GM12874 (cell line): ENCODE measurements around the gene PLEKHM1.

Source experiments
- TF ChIP-seq, protein P1 (sequence below): IDR thresholded peaks from 2 replicates; pipeline ENCODE4 v1.5.1; 2011; ENCODE audit warnings: low read depth, mild to moderate bottlenecking, control low read depth, low read length, moderate library complexity; ENCODE audit not compliant: insufficient read depth

PLEKHM1 gene

DNA sequence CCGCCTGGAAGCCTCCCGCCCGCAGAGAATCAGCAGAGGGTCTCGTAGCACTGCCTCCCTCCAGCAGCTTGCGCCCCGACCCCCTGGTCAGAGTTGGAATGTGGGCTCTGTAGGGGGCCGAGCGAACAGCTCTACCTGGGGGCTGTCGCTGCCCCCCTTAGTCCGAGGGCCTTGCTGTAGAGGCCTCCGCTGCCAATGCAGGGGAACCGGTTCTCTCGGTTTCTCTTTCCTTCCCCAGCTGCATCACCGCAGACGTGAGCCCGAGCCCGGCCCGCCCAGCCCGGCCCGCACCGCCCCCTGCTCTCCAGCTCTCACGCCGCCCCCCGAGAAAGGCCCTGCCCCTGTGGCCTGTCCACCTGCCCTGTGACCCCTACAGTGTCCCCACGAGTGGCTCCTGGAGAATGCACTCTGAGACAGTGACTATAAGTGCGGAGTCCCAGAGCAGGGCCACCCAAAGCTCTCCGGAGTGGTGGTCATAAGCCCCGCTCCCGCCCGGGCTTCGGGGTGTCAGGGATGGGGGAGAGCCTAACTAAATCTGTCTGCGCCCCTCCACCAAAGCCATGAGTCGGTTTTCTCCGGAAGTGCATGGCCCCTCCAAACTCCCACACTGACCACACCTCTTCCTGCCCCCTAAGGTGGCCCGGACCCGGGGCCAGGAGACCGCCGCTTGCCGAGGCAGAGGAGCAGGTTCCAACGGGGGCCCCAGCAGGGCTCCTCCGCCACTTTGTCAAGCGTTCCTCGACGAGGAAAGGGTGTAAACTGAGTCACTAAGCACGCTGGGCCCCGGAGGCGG is 59.6 kb downstream of the PLEKHM1 start:
- TF ChIP-seq, protein P1, sequence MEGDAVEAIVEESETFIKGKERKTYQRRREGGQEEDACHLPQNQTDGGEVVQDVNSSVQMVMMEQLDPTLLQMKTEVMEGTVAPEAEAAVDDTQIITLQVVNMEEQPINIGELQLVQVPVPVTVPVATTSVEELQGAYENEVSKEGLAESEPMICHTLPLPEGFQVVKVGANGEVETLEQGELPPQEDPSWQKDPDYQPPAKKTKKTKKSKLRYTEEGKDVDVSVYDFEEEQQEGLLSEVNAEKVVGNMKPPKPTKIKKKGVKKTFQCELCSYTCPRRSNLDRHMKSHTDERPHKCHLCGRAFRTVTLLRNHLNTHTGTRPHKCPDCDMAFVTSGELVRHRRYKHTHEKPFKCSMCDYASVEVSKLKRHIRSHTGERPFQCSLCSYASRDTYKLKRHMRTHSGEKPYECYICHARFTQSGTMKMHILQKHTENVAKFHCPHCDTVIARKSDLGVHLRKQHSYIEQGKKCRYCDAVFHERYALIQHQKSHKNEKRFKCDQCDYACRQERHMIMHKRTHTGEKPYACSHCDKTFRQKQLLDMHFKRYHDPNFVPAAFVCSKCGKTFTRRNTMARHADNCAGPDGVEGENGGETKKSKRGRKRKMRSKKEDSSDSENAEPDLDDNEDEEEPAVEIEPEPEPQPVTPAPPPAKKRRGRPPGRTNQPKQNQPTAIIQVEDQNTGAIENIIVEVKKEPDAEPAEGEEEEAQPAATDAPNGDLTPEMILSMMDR = no peak

DNA sequence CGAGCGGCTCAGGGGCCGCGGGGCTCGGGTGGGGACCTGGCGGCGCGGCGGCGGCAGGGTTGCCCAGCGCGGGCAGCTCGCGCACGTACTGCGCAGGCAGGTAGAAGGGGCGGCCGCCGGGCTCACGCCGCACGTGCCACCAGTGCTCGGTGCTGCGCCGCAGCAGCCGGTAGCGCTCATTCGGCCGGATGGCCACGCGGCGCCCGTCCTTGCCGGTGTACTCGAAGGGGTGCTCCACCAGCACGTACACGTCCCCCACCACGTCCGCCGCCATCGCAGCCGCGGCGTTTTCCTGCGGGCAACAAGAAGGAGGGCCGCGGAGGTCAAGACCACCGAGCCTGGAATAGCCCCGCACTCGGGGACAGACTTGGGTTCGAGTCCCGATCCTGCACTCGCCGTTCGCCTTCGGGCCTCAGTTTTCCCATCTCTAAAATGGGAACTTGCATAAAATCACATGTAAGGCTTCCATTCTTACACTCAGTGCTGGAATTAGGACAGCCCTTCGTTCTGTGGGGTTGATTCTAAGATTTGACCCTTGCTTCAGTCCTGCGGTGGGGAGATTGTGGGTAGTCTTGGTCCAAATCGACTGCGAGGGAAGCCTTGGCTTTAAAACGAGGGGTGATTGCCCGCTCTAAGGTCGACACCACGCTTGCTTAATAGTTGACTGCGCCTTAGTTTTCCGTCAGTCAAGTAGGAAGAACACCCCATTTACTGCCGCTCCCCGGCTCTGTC is 60.3 kb downstream of the PLEKHM1 start:
- TF ChIP-seq, protein P1 = no peak

- TF ChIP-seq, protein P1 = no peak
Measured at GRCh38 chr17:45429339-45430005, 61.0 kb downstream of the PLEKHM1 start.

- TF ChIP-seq, protein P1 = no peak
Measured at GRCh38 chr17:45428931-45429338, 61.6 kb downstream of the PLEKHM1 start.

GRCh38 chr17:45428050-45428617 is 62.4 kb downstream of the PLEKHM1 start:
- TF ChIP-seq, protein P1 = peak; percentile 99

DNA sequence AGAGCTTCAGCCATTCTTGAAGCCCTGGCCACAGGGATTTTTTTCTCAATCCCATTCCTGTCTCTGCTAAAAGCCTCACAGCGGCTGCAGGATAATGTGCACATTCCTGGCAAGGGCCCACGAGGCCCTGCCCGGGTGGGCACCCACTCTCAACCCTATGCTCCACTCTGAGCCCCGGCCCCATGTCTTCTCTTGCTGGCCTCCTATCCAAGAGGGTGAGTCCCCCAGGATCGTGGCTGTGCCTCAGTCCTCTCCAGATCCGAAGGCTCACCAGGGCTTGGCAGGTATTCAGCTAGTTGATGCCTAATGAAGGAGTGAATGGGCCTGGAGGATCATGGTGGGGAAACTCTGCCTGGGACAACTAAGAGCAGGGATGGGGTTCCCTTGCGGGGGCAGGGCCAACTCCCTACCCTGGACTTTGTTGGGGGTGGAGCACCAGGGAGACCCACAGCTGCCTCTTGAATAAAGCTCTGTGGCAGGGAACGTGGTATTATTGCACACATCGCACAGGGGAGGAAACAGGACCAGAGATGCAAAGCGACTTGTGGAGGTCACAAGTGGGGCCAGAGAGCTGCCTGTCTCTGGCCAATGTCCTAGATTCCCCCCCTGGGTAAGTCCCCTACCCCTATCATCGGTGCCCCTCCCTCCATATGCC is 63.2 kb downstream of the PLEKHM1 start:
- TF ChIP-seq, protein P1 = no peak
